Keratinocyte (primary cell): ENCODE data around the gene MC1R. TPM values are rescaled to one million over a fixed set of nuclear protein-coding genes. Genes with fewer than 3 reads are reported as not detected.

Experiments used
- DNase-seq: peaks from one replicate; pipeline ENCODE4 v3.0.0-alpha.2; 2011; ENCODE audit warnings: low read depth, missing footprints, low spot score
- FAIRE-seq: peaks from 2 replicates; lab custom pipeline; 2011; peaks lifted over from hg19 to GRCh38; lab: Jason Lieb, UNC
- H2AFZ ChIP-seq: 2 replicates; pipeline ENCODE4 v1.6.0; 2012; ENCODE audit warnings: low read length, control low read depth, inconsistent platforms; ENCODE audit not compliant: control insufficient read depth
- H3K27ac ChIP-seq: 2 replicates; pipeline ENCODE4 v1.5.1; 2011; ENCODE audit warnings: low read length; ENCODE audit not compliant: control insufficient read depth, insufficient read depth
- H3K27me3 ChIP-seq: 3 replicates; pipeline ENCODE4 v1.6.0; 2011; ENCODE audit warnings: low read length; ENCODE audit not compliant: control insufficient read depth, insufficient read depth; ENCODE audit errors: extremely low read depth
- H3K36me3 ChIP-seq, 2 experiments: 2 replicates in 1 of 2; 3 replicates in 1 of 2; pipeline ENCODE4 v1.5.1; 2011; ENCODE audit warnings: low read length in 2 of 2, mild to moderate bottlenecking in 1 of 2; ENCODE audit not compliant: control insufficient read depth in 2 of 2, insufficient read depth in 2 of 2; ENCODE audit errors: extremely low read depth in 1 of 2
- H3K4me1 ChIP-seq: 3 replicates; pipeline ENCODE4 v1.5.1; 2011; ENCODE audit warnings: low read length; ENCODE audit not compliant: control insufficient read depth, insufficient read depth; ENCODE audit errors: extremely low read depth
- H3K4me2 ChIP-seq: 3 replicates; pipeline ENCODE4 v1.6.0; 2011; ENCODE audit warnings: low read depth, low read length; ENCODE audit not compliant: control insufficient read depth, insufficient read depth; ENCODE audit errors: extremely low read depth
- H3K4me3 ChIP-seq, 3 experiments: fragments of 200-600 bp in 1 of 3; sonication (generic) in 1 of 3; 2 replicates in 2 of 3; 3 replicates in 1 of 3; pipeline ENCODE4 v1.5.1; 2011 to 2016; ENCODE audit warnings: low read length in 3 of 3, mild to moderate bottlenecking in 3 of 3, control low read depth in 2 of 3, inconsistent platforms in 1 of 3, low read depth in 1 of 3, mixed read lengths in 1 of 3, mixed run types in 1 of 3, moderate library complexity in 1 of 3; ENCODE audit not compliant: control insufficient read depth in 2 of 3, insufficient read depth in 2 of 3; ENCODE audit errors: extremely low read depth in 1 of 3
- H3K79me2 ChIP-seq: 2 replicates; pipeline ENCODE4 v1.6.0; 2012; ENCODE audit warnings: low read length; ENCODE audit not compliant: control insufficient read depth, insufficient read depth
- H3K9ac ChIP-seq: 3 replicates; pipeline ENCODE4 v1.6.0; 2011; ENCODE audit warnings: low read length; ENCODE audit not compliant: control insufficient read depth, insufficient read depth; ENCODE audit errors: extremely low read depth
- H3K9me1 ChIP-seq: 3 replicates; pipeline ENCODE4 v1.6.0; 2011; ENCODE audit warnings: low read length; ENCODE audit not compliant: control insufficient read depth, insufficient read depth; ENCODE audit errors: extremely low read depth
- H3K9me3 ChIP-seq: 2 replicates; pipeline ENCODE4 v1.5.1; 2012; ENCODE audit warnings: low read depth, low read length; ENCODE audit not compliant: control insufficient read depth
- H4K20me1 ChIP-seq: 3 replicates; pipeline ENCODE4 v1.6.0; 2011; ENCODE audit warnings: low read length; ENCODE audit not compliant: control insufficient read depth, insufficient read depth; ENCODE audit errors: extremely low read depth
- CTCF ChIP-seq, 3 experiments: IDR thresholded peaks in 1 of 3; conservative IDR thresholded peaks in 1 of 3; optimal IDR thresholded peaks in 1 of 3; 2 replicates in 2 of 3; 3 replicates in 1 of 3; pipeline versions ENCODE3 to v1.5.1; 2011; ENCODE audit warnings: low read length in 3 of 3, mild to moderate bottlenecking in 3 of 3, moderate library complexity in 2 of 3, control low read depth in 1 of 3, inconsistent platforms in 1 of 3; ENCODE audit not compliant: insufficient read depth in 2 of 3; ENCODE audit errors: extremely low read depth in 1 of 3
- EZH2 ChIP-seq: IDR thresholded peaks from one replicate; pipeline ENCODE4 v1.6.1; 2012; ENCODE audit warnings: inconsistent platforms, mild to moderate bottlenecking, low read length, moderate library complexity
- dilution Hi-C: fragments of 300-500 bp; cut with MboI; formaldehyde crosslinking; loops from one replicate; pipeline ENCODE4 v1.7.0; 2020; ENCODE audit warnings: low sequenced_read_pairs; ENCODE audit not compliant: extremely low pct_ligation_motif_present
- polyA plus RNA-seq, 5 experiments: library from polyadenylated mRNA; depleted of rRNA in 3 of 5; stranded (reverse) in 3 of 5; stranded (forward) in 1 of 5; unstranded in 1 of 5; fragments of >200 nt; gene quantifications; 1 replicate in 1 of 5; 2 replicates in 3 of 5; 3 replicates in 1 of 5; pipeline versions ENCODE4 v1.2.1 to v1.2.3, GENCODE V29; 2011 to 2012; ENCODE audit warnings: missing spikeins in 2 of 5, low read depth in 1 of 5, low replicate concordance in 1 of 5

The MC1R gene
- polyA plus RNA-seq, 1 donor (not counting 4 experiments of a cell fraction or from before 2014, with no cell fraction given) = 1.1 TPM

GRCh38 chr16:89898201-89898967 is 20.3 kb upstream of the MC1R start:
- Histone ChIP-seq H3K9ac (no peak overlapping the region), H3K36me3 (peaks cover 34 to 45% of the 10 kb centered on the region in 2 experiments), H2AFZ (no peak overlapping the region), H3K27ac (no peak overlapping the region), H3K9me1 (no peaks in the 10 kb centered on the region), H3K4me2 (no peak overlapping the region), H4K20me1 (peaks cover 4% of the 10 kb centered on the region), H3K4me3 (no peak overlapping the region), H3K4me1 (no peaks in the 10 kb centered on the region), H3K9me3 (no peaks in the 10 kb centered on the region), H3K79me2 (no peaks in the 10 kb centered on the region), H3K27me3 (no peaks in the 10 kb centered on the region)
- dilution Hi-C loops = no loop called here
- TF ChIP-seq CTCF (optimal IDR thresholded peaks at IDR 0.05 in 1 of 3, IDR thresholded peaks at IDR 0.05 in 1 of 3, conservative IDR thresholded peaks at IDR 0.05 in 1 of 3; ENCODE audit: extremely low read depth in 1 of 3, insufficient read depth in 2 of 3, low read length in 3 of 3) = no peak
- no peak for TF ChIP-seq EZH2
- FAIRE-seq (no peak), DNase-seq (no peak)

GRCh38 chr16:89899879-89900481 is 18.7 kb upstream of the MC1R start:
- no peak overlapping the region for H2AFZ ChIP-seq
- no peaks in the 10 kb centered on the region for H3K79me2 ChIP-seq
- dilution Hi-C loops = no loop called here
- H3K4me1 ChIP-seq = no peaks in the 10 kb centered on the region
- peaks cover under 1% of the 10 kb centered on the region for H4K20me1 ChIP-seq
- no peaks in the 10 kb centered on the region for H3K27me3 ChIP-seq
- no peak overlapping the region for H3K27ac ChIP-seq
- H3K9me3 ChIP-seq = no peaks in the 10 kb centered on the region
- H3K4me2 ChIP-seq = no peak overlapping the region
- TF ChIP-seq EZH2 (no peak), CTCF (optimal IDR thresholded peaks at IDR 0.05 in 1 of 3, IDR thresholded peaks at IDR 0.05 in 1 of 3, conservative IDR thresholded peaks at IDR 0.05 in 1 of 3; ENCODE audit: extremely low read depth in 1 of 3, insufficient read depth in 2 of 3, low read length in 3 of 3) (no peak)
- H3K36me3 ChIP-seq = peaks cover 39 to 47% of the 10 kb centered on the region in 2 experiments
- FAIRE-seq = no peak
- DNase-seq = no peak
- H3K9ac ChIP-seq = no peak overlapping the region
- no peaks in the 10 kb centered on the region for H3K9me1 ChIP-seq
- no peak overlapping the region for H3K4me3 ChIP-seq
